SK-N-SH (cell line): ENCODE results near the gene KLB. TPM values are rescaled to one million over a fixed set of nuclear protein-coding genes. Genes with fewer than 3 reads are reported as not detected.

Experiments used
- CTCF ChIA-PET: fragments of 300-600, 350-600 bp; formaldehyde crosslinking; extraction: SDS; loops from one replicate; lab custom pipeline; 2021; lab: Yijun Ruan, JAX
- POLR2A ChIA-PET: fragments of 350-600 bp; sonication (Branson Sonifier 250); formaldehyde crosslinking; extraction: SDS; loops from one replicate; lab custom pipeline; 2020; ENCODE audit warnings: antibody characterized with exemption, inconsistent platforms; lab: Yijun Ruan, JAX
- DNase-seq: peaks from one replicate; pipeline ENCODE4 v3.0.0; 2012
- H2AFZ ChIP-seq: fragments of 200-600 bp; sonication (generic); 2 replicates; pipeline ENCODE4 v1.8.1; 2016; ENCODE audit warnings: antibody characterized with exemption, mild to moderate bottlenecking, low read depth
- H3F3A ChIP-seq: fragments of 200-600 bp; sonication (generic); replicated peaks from 2 replicates; pipeline ENCODE3; 2016; ENCODE audit warnings: antibody characterized with exemption, mild to moderate bottlenecking; ENCODE audit not compliant: insufficient read depth
- H3K27ac ChIP-seq, 2 experiments: fragments of 200-500 bp in 1 of 2; fragments of 200-600 bp in 1 of 2; sonication (Bioruptor generic) in 1 of 2; sonication (generic), shearing (Covaris generic) in 1 of 2; 2 replicates each; pipeline versions ENCODE4 v1.5.1 to v1.6.1; 2014 to 2016; ENCODE audit warnings: low read depth in 2 of 2, inconsistent platforms in 1 of 2, low read length in 1 of 2, mild to moderate bottlenecking in 1 of 2, mixed read lengths in 1 of 2
- H3K27me3 ChIP-seq: fragments of 200-600 bp; sonication (generic), shearing (Covaris generic); 2 replicates; pipeline ENCODE4 v1.6.1; 2016; ENCODE audit warnings: mixed run types; ENCODE audit not compliant: insufficient read depth
- H3K36me3 ChIP-seq, 2 experiments: fragments of 200-500 bp in 1 of 2; fragments of 200-600 bp in 1 of 2; sonication (Bioruptor generic) in 1 of 2; sonication (generic) in 1 of 2; replicated peaks in 1 of 2; 2 replicates each; pipeline versions ENCODE3 to v1.5.1; 2014 to 2016; ENCODE audit warnings: low read length in 1 of 2, mild to moderate bottlenecking in 1 of 2; ENCODE audit not compliant: insufficient read depth in 2 of 2, control insufficient read depth in 1 of 2
- H3K4me1 ChIP-seq, 2 experiments: fragments of 200-500 bp in 1 of 2; fragments of 200-600 bp in 1 of 2; sonication (Bioruptor generic) in 1 of 2; sonication (generic), shearing (Covaris generic) in 1 of 2; 2 replicates each; pipeline versions ENCODE4 v1.5.1 to v1.6.1; 2014 to 2016; ENCODE audit warnings: low read depth in 1 of 2, low read length in 1 of 2, mixed run types in 1 of 2; ENCODE audit not compliant: insufficient read depth in 2 of 2, control insufficient read depth in 1 of 2
- H3K4me2 ChIP-seq: fragments of 200-600 bp; sonication (generic), shearing (Covaris generic); 2 replicates; pipeline ENCODE4 v1.6.1; 2017; ENCODE audit warnings: mixed run types
- H3K4me3 ChIP-seq, 2 experiments: fragments of 200-500 bp in 1 of 2; fragments of 200-600 bp in 1 of 2; sonication (Bioruptor generic) in 1 of 2; sonication (generic), shearing (Covaris generic) in 1 of 2; 2 replicates each; pipeline versions ENCODE4 v1.5.1 to v1.8.1; 2014 to 2016; ENCODE audit warnings: low read depth in 2 of 2, inconsistent platforms in 1 of 2, low read length in 1 of 2, mild to moderate bottlenecking in 1 of 2, mixed read lengths in 1 of 2, moderate library complexity in 1 of 2
- H3K79me2 ChIP-seq: fragments of 200-600 bp; sonication (generic); 2 replicates; pipeline ENCODE4 v1.8.1; 2017; ENCODE audit warnings: mild to moderate bottlenecking; ENCODE audit not compliant: insufficient read depth
- H3K9ac ChIP-seq: fragments of 200-600 bp; sonication (generic); 2 replicates; pipeline ENCODE4 v1.6.1; 2017; ENCODE audit warnings: mixed run types
- H3K9me2 ChIP-seq: fragments of 200-600 bp; sonication (generic); 2 replicates; pipeline ENCODE4 v1.6.1; 2017; ENCODE audit warnings: mixed run types
- H3K9me3 ChIP-seq: fragments of 200-600 bp; sonication (generic); 2 replicates; pipeline ENCODE4 v1.6.1; 2017; ENCODE audit warnings: mixed run types, mild to moderate bottlenecking, moderate library complexity
- H4K20me1 ChIP-seq: fragments of 200-600 bp; sonication (generic); 2 replicates; pipeline ENCODE4 v1.6.1; 2017; ENCODE audit warnings: mild to moderate bottlenecking, mixed run types; ENCODE audit not compliant: insufficient read depth
- CHD2 ChIP-seq: fragments of 150-350 bp; IDR thresholded peaks from 2 replicates; pipeline ENCODE4 v1.6.1; 2018; ENCODE audit warnings: low read length; ENCODE audit not compliant: partially characterized antibody
- EP300 ChIP-seq, 2 experiments: IDR thresholded peaks; 2 replicates each; pipeline versions ENCODE4 v1.4.0 to v1.6.1; 2012; ENCODE audit warnings: borderline replicate concordance in 1 of 2, low read depth in 1 of 2, low read length in 1 of 2
- FOSL2 ChIP-seq: IDR thresholded peaks from 2 replicates; pipeline ENCODE4 v1.4.0; 2012; ENCODE audit warnings: low read depth, mild to moderate bottlenecking, moderate library complexity, borderline replicate concordance
- FOXJ3 ChIP-seq: sonication (generic); formaldehyde crosslinking; IDR thresholded peaks from 2 replicates; pipeline ENCODE4 v1.5.1; 2020; ENCODE audit warnings: mild to moderate bottlenecking, missing genetic modification reagents
- JUND ChIP-seq: IDR thresholded peaks from 2 replicates; pipeline ENCODE4 v1.4.0; 2012
- NFIC ChIP-seq: IDR thresholded peaks from 2 replicates; pipeline ENCODE4 v1.4.0; 2012; ENCODE audit warnings: borderline replicate concordance
- POLR2AphosphoS5 ChIP-seq: IDR thresholded peaks from 2 replicates; pipeline ENCODE4 v1.6.1; 2012; ENCODE audit warnings: low read depth, low read length
- RAD21 ChIP-seq: IDR thresholded peaks from 2 replicates; pipeline ENCODE4 v1.6.1; 2012; ENCODE audit warnings: mild to moderate bottlenecking, low read length
- RFX5 ChIP-seq: IDR thresholded peaks from 2 replicates; pipeline ENCODE4 v1.6.1; 2012; ENCODE audit warnings: mild to moderate bottlenecking, improper control_type of control experiment, low read length
- RXRA ChIP-seq: IDR thresholded peaks from 2 replicates; pipeline ENCODE4 v1.4.0; 2012; ENCODE audit warnings: low read depth, mild to moderate bottlenecking, borderline replicate concordance
- SIN3A ChIP-seq: IDR thresholded peaks from 2 replicates; pipeline ENCODE4 v1.6.1; 2012; ENCODE audit warnings: low read depth, mild to moderate bottlenecking, low read length, moderate library complexity, borderline replicate concordance
- SMC3 ChIP-seq: IDR thresholded peaks from 2 replicates; pipeline ENCODE4 v1.6.1; 2012; ENCODE audit warnings: low read depth, low read length, improper control_type of control experiment
- TAF1 ChIP-seq: IDR thresholded peaks from 2 replicates; pipeline ENCODE4 v1.6.1; 2012; ENCODE audit warnings: low read depth, mild to moderate bottlenecking, low read length, moderate library complexity, borderline replicate concordance
- YY1 ChIP-seq: IDR thresholded peaks from 2 replicates; pipeline ENCODE4 v1.4.0; 2012; ENCODE audit warnings: low read depth, mild to moderate bottlenecking
- WGBS: methylation state at CpG from one replicate; pipeline ENCODE4 v1.1.6; 2017; ENCODE audit warnings: low lambda C conversion rate; 5-methylcytosine and 5-hydroxymethylcytosine counted together
- polyA plus RNA-seq, 3 experiments: library from polyadenylated mRNA; depleted of rRNA; stranded (reverse); fragments of >200 nt; gene quantifications; 2 replicates each; pipeline ENCODE4 v1.2.3, GENCODE V29; 2012
- TF ChIP-seq, protein P1 (sequence below): IDR thresholded peaks from 2 replicates; pipeline ENCODE4 v1.4.0; 2012; ENCODE audit warnings: low read depth
- TF ChIP-seq, protein P2 (sequence below): fragments of 150-350 bp; IDR thresholded peaks from 2 replicates; pipeline ENCODE4 v1.6.1; 2017; ENCODE audit warnings: antibody characterized with exemption, low read length, low read depth, borderline replicate concordance
- TF ChIP-seq, protein P3 (sequence below): IDR thresholded peaks from 2 replicates; pipeline ENCODE4; 2012
- TF ChIP-seq, protein P4 (sequence below): IDR thresholded peaks from 2 replicates; pipeline ENCODE4 v1.4.0; 2012; ENCODE audit warnings: low read depth, borderline replicate concordance
- TF ChIP-seq, protein P5 (sequence below): IDR thresholded peaks from 2 replicates; pipeline ENCODE4 v1.6.1; 2012; ENCODE audit warnings: mild to moderate bottlenecking, low read depth, low read length, moderate library complexity

KLB gene
- polyA plus RNA-seq, 1 of the 3 experiments (the other 2 are of a cell fraction): not detected

DNA sequence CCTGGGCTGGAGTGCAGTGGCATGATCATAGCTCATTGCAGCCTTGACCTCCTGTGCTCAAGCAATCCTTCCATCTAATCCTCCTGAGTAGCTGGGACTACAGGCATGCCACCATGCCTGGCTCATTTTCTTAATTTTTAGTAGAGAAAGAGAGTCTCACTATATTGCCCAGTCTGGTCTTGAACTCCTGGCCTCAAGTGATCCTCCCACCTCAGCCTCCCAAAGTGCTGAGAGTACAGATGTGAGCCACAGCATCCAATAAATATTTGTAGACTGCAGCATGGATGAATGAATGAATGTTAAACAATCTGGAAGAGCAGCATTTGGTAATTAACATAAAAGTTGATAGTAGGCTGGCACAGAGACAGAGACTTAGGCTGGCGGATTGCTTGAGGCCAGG, 20.0 kb downstream of the KLB start:
- WGBS: 90% methylated on average over 1 of the region's 1 CpG
- TF ChIP-seq, protein P1, sequence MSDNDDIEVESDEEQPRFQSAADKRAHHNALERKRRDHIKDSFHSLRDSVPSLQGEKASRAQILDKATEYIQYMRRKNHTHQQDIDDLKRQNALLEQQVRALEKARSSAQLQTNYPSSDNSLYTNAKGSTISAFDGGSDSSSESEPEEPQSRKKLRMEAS: no peak
- TF ChIP-seq RXRA: no peak
- no peak for TF ChIP-seq FOSL2
- no peak for TF ChIP-seq JUND
- no peak for TF ChIP-seq SIN3A
- no peak for TF ChIP-seq POLR2AphosphoS5
- TF ChIP-seq, protein P2, sequence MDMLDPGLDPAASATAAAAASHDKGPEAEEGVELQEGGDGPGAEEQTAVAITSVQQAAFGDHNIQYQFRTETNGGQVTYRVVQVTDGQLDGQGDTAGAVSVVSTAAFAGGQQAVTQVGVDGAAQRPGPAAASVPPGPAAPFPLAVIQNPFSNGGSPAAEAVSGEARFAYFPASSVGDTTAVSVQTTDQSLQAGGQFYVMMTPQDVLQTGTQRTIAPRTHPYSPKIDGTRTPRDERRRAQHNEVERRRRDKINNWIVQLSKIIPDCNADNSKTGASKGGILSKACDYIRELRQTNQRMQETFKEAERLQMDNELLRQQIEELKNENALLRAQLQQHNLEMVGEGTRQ: no peak
- TF ChIP-seq RFX5: no peak
- CTCF ChIA-PET: interaction anchor here (0.6 to 1.4 kb wide), 3 partner anchors 9 to 83 kb away, joined by 3 to 5 read pairs (median 4); no protein-coding TSS in a partner anchor
- H3K9me3 ChIP-seq: no peaks in the 10 kb centered on the region
- no peak overlapping the region for H3K27ac ChIP-seq
- no peak overlapping the region for H2AFZ ChIP-seq
- no peak overlapping the region for H3K4me2 ChIP-seq
- no peak for DNase-seq
- H3K36me3 ChIP-seq: no peaks in the 10 kb centered on the region
- no peaks in the 10 kb centered on the region for H4K20me1 ChIP-seq
- no peaks in the 10 kb centered on the region for H3K79me2 ChIP-seq
- POLR2A ChIA-PET: no interaction called here
- H3K9me2 ChIP-seq: no peaks in the 10 kb centered on the region
- no peak overlapping the region for H3K9ac ChIP-seq
- no peaks in the 10 kb centered on the region for H3K4me1 ChIP-seq
- H3K4me3 ChIP-seq: no peak overlapping the region
- no peaks in the 10 kb centered on the region for H3F3A ChIP-seq
- no peaks in the 10 kb centered on the region for H3K27me3 ChIP-seq

DNA sequence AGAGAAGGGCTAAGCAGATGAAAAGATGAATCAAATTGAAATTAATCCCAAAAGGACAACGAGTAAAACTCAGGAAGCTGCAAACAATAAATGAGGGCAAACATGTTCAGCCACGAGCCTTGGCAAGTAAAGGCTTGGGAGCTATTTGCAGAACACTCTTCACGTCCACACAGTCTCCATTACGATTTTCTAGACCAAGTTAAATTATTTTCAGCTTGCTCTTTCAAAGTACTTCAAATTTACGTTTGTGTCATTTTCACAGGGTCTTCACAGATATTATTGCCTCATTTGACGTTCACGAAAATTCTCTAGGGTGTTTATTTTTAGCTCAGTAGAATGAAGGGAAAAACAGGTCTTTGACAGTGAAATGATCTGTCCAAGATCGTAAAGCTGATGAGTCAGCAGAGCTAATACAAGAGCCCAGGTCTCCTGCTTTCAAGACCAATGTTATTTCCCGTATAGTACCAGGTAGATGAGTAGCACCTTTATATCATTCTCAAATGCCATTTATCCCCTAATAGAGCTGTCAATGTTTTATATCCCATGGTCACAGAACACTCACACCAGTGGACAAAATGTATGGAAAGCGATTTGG, 20.9 kb downstream of the KLB start:
- TF ChIP-seq JUND (no peak), EP300 (IDR thresholded peaks at IDR 0.05; ENCODE audit: borderline replicate concordance in 1 of 2, low read depth in 1 of 2, low read length in 1 of 2) (no peak), CHD2 (no peak), NFIC (no peak), RAD21 (no peak), SMC3 (no peak), TAF1 (no peak), YY1 (no peak), POLR2AphosphoS5 (no peak), FOSL2 (no peak), FOXJ3 (CRISPR knock-in tag) (no peak)
- TF ChIP-seq, protein P3, sequence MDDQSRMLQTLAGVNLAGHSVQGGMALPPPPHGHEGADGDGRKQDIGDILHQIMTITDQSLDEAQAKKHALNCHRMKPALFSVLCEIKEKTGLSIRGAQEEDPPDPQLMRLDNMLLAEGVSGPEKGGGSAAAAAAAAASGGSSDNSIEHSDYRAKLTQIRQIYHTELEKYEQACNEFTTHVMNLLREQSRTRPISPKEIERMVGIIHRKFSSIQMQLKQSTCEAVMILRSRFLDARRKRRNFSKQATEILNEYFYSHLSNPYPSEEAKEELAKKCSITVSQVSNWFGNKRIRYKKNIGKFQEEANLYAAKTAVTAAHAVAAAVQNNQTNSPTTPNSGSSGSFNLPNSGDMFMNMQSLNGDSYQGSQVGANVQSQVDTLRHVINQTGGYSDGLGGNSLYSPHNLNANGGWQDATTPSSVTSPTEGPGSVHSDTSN: no peak
- TF ChIP-seq, protein P4, sequence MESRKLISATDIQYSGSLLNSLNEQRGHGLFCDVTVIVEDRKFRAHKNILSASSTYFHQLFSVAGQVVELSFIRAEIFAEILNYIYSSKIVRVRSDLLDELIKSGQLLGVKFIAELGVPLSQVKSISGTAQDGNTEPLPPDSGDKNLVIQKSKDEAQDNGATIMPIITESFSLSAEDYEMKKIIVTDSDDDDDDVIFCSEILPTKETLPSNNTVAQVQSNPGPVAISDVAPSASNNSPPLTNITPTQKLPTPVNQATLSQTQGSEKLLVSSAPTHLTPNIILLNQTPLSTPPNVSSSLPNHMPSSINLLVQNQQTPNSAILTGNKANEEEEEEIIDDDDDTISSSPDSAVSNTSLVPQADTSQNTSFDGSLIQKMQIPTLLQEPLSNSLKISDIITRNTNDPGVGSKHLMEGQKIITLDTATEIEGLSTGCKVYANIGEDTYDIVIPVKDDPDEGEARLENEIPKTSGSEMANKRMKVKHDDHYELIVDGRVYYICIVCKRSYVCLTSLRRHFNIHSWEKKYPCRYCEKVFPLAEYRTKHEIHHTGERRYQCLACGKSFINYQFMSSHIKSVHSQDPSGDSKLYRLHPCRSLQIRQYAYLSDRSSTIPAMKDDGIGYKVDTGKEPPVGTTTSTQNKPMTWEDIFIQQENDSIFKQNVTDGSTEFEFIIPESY: no peak
- TF ChIP-seq, protein P5, sequence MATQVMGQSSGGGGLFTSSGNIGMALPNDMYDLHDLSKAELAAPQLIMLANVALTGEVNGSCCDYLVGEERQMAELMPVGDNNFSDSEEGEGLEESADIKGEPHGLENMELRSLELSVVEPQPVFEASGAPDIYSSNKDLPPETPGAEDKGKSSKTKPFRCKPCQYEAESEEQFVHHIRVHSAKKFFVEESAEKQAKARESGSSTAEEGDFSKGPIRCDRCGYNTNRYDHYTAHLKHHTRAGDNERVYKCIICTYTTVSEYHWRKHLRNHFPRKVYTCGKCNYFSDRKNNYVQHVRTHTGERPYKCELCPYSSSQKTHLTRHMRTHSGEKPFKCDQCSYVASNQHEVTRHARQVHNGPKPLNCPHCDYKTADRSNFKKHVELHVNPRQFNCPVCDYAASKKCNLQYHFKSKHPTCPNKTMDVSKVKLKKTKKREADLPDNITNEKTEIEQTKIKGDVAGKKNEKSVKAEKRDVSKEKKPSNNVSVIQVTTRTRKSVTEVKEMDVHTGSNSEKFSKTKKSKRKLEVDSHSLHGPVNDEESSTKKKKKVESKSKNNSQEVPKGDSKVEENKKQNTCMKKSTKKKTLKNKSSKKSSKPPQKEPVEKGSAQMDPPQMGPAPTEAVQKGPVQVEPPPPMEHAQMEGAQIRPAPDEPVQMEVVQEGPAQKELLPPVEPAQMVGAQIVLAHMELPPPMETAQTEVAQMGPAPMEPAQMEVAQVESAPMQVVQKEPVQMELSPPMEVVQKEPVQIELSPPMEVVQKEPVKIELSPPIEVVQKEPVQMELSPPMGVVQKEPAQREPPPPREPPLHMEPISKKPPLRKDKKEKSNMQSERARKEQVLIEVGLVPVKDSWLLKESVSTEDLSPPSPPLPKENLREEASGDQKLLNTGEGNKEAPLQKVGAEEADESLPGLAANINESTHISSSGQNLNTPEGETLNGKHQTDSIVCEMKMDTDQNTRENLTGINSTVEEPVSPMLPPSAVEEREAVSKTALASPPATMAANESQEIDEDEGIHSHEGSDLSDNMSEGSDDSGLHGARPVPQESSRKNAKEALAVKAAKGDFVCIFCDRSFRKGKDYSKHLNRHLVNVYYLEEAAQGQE: no peak
- Histone ChIP-seq H3K27me3 (no peaks in the 10 kb centered on the region), H3K36me3 (no peaks in the 10 kb centered on the region), H3K27ac (no peak overlapping the region), H3K9me3 (no peaks in the 10 kb centered on the region), H3K4me2 (no peak overlapping the region), H3F3A (no peaks in the 10 kb centered on the region), H3K4me1 (no peaks in the 10 kb centered on the region), H3K79me2 (no peaks in the 10 kb centered on the region), H3K4me3 (no peak overlapping the region), H4K20me1 (no peaks in the 10 kb centered on the region), H3K9ac (no peak overlapping the region), H3K9me2 (no peaks in the 10 kb centered on the region), H2AFZ (no peak overlapping the region)
- ChIA-PET POLR2A (no interaction called here), CTCF (interaction anchor here (1.4 kb wide), 2 partner anchors 8 to 19 kb away, joined by 4 to 5 read pairs; no protein-coding TSS in a partner anchor)
- DNase-seq: no peak
- 77% methylated on average over 10 of the region's 10 CpGs for WGBS
